GM10847 (cell line): ENCODE results near the gene TFDP2.

ENCODE experiments used
- POLR2A ChIP-seq: IDR thresholded peaks from 2 replicates; pipeline ENCODE4 v1.6.1; 2011; ENCODE audit not compliant: insufficient read length; ENCODE audit errors: extremely low read depth

Gene TFDP2

GRCh38 chr3:142095841-142096240, 53.5 kb downstream of the TFDP2 start:
- TF ChIP-seq POLR2A = no peak

DNA sequence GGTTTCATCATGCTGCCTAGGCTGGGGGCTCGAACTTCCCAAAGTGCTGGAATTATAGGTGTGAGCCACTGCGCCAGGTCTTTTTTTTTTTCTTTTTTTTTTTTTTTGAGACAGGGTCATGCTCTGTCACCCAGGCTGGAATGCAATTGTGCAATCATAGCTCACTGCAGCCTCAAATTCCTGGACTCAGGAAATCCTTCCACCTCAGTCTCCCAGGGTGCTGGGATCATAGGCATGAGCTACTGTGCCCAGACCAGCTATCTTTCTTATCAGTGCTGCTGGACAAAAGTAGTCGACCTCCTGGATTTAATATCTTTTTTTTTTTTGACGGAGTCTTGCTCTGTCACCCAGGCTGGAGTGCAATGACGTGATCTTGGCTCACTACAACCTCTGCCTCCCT, 60.8 kb downstream of the TFDP2 start:
- no peak for TF ChIP-seq POLR2A

- no peak for TF ChIP-seq POLR2A
These were observed 61.7 kb downstream of the TFDP2 start for GRCh38 chr3:142087676-142088075.

DNA sequence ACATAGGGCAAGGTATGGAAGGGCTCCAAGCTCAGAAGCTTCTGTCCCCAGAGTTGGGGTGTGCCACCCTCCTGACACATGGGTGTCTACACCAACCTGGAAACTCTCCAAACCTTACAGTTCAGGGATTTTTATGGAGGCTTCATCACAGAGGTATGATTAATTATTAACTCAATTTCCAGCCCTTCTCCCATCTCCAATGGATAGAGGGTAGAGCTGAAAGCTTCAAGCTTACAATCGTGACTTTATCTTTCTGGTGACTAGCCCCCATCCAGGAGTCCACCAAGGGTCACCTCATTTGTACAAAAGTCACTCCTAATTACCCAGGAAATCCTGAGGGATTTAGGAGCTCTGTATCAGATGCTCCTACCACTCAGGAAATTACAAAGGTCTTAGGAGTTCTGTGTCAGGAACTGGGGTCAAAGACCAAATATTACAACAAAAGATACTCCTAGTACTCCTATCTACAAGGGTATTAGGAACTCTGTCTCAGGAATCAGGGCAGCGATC, 62.7 kb downstream of the TFDP2 start:
- TF ChIP-seq POLR2A = no peak

- no peak for TF ChIP-seq POLR2A
These were observed 68.2 kb downstream of the TFDP2 start for GRCh38 chr3:142081178-142081577.

- no peak for TF ChIP-seq POLR2A
These were observed 71.4 kb downstream of the TFDP2 start for GRCh38 chr3:142077859-142078500.

DNA sequence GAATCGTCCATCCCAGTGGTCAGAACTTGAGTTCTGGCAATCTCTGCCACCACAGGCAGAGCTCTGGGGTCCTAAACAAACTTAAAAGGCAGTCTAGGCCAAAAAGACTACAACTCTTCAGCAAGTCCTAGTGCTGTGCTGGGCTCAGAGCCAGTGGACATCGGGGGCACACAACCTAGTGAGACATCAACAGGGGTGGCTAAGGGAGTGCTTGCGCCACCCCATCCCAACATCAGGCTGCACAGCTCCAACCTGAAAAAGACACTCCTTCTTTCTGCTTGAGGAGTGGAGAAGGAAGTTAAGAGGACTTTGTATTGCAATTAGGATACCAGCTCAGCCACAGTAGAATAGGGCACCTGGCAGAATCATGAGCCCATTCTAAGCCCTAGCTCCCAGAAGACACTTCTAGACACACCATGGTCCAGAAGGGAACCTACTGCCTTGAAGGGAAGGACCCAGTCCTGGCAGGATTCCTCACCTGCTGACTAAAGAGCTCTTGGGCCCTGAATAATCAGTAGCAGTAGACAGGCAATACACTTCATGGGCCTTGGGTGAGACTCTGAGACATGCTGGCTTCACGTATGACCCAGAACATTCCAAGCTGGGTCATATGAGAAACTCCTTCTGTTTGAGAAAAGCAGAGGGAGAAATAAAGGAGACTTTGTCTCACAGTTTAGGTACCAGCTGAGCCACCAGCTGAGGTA, 72.0 kb downstream of the TFDP2 start:
- TF ChIP-seq POLR2A = no peak

DNA sequence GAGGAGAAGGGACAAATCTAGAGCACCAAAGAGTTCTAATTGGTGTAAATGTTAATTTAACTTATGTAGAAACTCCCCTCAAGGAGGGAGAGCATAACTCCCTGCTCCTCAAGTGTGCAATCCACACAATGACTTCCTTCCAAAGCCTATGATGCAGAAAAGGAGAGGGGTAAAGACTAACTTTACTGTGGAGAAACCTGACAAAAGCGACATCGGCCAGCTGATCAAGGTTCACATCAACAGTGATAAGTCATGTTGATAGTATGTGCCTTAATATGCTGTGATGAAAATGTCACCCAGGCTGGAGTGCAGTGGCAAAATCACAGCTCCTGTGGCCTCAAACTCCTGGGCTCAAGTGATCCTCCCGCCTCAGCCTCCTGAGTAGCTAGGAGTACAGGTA, 76.5 kb downstream of the TFDP2 start:
- no peak for TF ChIP-seq POLR2A

DNA sequence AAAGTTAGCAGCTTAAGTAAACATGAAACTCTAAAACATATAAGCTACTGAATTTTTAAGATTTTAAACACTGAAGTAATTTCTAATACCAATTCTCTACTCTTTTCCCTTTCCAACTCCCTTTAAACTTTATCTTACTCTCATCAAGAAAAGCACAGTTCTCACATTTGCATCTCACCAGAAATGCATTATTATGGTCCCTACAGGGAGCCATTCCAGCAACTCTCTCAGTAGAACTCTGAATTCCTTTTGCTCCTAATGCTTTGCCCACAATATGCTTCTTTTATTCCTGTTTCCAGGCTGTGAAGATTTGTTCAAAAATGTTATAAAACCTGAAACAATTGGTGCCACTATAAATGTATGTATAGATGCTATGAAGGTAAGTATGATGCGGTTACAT, 83.4 kb downstream of the TFDP2 start:
- no peak for TF ChIP-seq POLR2A

DNA sequence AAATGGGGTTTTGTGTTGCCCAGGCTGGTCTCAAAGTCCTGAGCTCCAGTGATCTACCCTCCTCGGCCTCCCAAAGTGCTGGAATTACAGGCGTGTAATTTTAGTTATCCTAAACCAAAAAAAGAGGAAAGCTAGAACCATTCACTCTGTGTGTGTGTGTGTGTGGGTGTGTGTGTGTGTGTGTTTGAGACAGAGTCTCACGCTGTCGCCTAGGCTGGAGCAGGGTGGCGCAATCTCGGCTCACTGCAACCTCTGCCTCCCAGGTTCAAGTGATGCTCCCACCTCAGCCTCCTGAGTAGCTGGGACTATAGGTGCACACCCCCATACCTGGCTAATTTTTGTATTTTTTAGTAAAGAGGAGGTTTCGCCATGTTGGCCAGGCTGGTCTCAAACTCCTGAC, 84.0 kb downstream of the TFDP2 start:
- no peak for TF ChIP-seq POLR2A

DNA sequence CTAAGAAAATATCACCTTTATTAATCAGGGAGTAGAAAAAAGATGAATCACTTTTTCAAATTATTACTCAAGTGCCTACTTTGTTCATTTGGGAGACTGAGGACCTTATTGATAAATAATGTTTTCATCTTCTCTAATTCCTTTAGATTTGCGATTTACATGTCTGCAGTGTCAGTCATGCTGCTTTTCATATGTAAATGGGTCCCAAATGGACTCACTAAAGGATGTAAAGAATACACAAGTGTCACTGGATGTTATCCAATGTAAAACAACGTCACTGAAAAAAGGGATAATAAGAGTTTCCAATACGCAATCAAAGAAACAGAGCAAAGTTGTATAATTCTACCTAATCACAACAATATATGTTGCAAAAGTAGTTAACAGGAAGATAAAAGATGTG, 84.9 kb downstream of the TFDP2 start:
- no peak for TF ChIP-seq POLR2A

- TF ChIP-seq POLR2A = no peak
These were observed 92.0 kb downstream of the TFDP2 start for GRCh38 chr3:142057331-142057725.

DNA sequence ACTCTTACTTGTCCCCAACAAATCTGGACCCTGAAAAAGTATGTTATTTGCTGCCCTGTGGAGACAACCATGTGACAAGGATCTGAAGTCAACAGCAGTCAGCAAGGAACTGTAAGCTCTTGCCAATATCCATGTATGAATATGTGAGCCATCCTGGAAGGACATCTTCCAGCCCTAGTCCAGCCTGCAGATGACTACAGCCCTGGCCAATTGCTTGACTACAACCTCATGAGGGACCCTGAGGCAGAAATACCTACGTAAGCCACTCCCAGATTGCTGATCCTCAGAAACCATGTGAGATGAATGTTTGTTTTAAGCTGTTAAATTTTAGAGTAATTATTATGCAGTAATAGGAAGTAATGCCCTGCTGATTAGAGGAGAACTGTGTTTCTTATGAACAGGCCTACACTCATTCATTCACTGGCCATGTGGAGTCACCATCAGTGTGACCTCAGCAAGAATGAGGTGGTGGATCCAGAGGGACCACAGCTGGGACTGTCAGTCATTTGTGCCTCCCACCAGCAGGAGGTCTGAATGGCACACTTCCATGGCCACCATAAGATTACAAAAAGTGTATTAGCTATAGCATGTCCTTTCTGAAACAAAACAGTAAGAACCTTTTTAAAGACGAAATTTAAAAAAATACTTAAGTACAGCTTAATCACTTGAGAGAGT, 92.6 kb downstream of the TFDP2 start:
- TF ChIP-seq POLR2A = no peak

DNA sequence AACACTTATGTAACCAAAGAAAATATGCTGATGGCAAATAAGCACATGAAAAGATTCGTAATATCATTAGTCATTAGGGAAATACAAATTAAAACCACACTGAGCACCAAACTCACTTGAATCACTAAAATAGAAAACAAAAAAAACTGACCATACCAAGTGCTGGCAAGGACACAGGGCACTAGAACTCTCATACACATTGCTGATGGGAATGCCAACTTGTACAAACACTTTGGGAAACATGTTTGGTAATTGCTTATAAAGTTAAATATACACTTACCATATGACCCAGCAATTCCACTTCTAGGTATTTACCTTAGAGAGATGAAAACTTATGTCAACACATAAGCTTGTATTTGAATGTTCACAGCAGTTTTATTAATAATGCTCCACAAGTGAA, 95.5 kb downstream of the TFDP2 start:
- no peak for TF ChIP-seq POLR2A

- TF ChIP-seq POLR2A = no peak
These were observed 96.1 kb downstream of the TFDP2 start for GRCh38 chr3:142053244-142053643.

DNA sequence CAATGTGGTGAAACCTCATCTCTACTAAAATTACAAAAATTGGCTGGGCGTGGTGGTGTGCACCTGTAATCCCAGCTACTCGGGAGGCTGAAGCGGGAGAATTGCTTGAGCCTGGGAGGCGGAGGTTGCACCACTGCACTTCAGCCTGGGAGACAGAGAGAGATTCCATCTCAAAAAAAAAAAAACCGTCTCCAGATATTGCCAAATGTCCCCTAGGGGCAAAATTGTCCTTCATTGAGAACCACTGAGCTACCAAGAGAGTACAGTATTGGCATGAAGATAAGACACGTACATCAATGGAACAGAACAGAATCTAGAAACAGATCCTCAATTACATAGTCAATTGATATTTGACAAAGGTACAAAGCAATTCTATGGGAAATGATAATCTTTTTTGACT, 98.0 kb downstream of the TFDP2 start:
- TF ChIP-seq POLR2A = no peak

GRCh38 chr3:142047021-142047369, 102.3 kb downstream of the TFDP2 start:
- no peak for TF ChIP-seq POLR2A
